Pancreas (tissue), 10 donors: Measurements from ENCODE around the gene GAB2. TPM values are rescaled to one million over a fixed set of nuclear protein-coding genes. Genes with fewer than 3 reads are reported as not detected.

Experiments
- ATAC-seq, 4 donors: fragments of 200-7000 bp; cut with Tn5 transposase; one replicate each; pipeline versions ENCODE4 v1.8.0 to v1.9.1; 2020; ENCODE audit warnings: mild to moderate bottlenecking in 4 of 4, moderate library complexity in 4 of 4
- DNase-seq, 6 donors: peaks; one replicate each; pipeline ENCODE4 v3.0.0-alpha.2; 2020
- FAIRE-seq: peaks from 2 replicates; lab custom pipeline; 2012; peaks lifted over from hg19 to GRCh38; lab: Jason Lieb, UNC
- H3K27ac ChIP-seq, 4 donors: fragments of 200-600 bp; sonication (generic); 1 replicate in 3 of 4; 2 replicates in 1 of 4; pipeline versions ENCODE4 v1.5.0 to v1.8.0; 2020
- H3K27me3 ChIP-seq, 4 donors: fragments of 200-600 bp; one replicate each; pipeline ENCODE4 v1.8.0; 2021
- H3K36me3 ChIP-seq, 3 donors: fragments of 200-600 bp; sonication (generic) in 1 of 3; one replicate each; pipeline versions ENCODE4 v1.5.0 to v1.8.0; 2020 to 2021
- H3K4me1 ChIP-seq, 3 donors: fragments of 200-600 bp; one replicate each; pipeline ENCODE4 v1.8.0; 2021
- H3K4me3 ChIP-seq, 4 donors: fragments of 200-600 bp; sonication (generic) in 2 of 4; one replicate each; pipeline versions ENCODE4 v1.5.0 to v1.8.0; 2020 to 2021
- H3K9me3 ChIP-seq, 4 donors: fragments of 200-600 bp; one replicate each; pipeline ENCODE4 v1.8.0; 2021
- CTCF ChIP-seq, 4 donors: fragments of 200-600 bp; sonication (generic) in 3 of 4; IDR thresholded peaks; one replicate each; pipeline versions ENCODE4 v1.5.0 to v1.8.0; 2021; ENCODE audit warnings: antibody characterized with exemption in 4 of 4
- WGBS, 2 donors: extraction: QIAGEN DNeasy Blood & Tissue Kit; methylation state at CpG; one replicate each; pipeline ENCODE4 v1.1.7; 2013; 5-methylcytosine and 5-hydroxymethylcytosine counted together
- intact Hi-C, 3 donors: fragments of 100-400 bp; cut with DNase I; formaldehyde crosslinking; loops; one replicate each; pipeline versions ENCODE4 v1.11.1 to v1.14.2; 2022
- polyA plus RNA-seq, 2 donors: library from polyadenylated mRNA; stranded (reverse); fragments of 200-250 nt; gene quantifications; one replicate each; pipeline ENCODE4 v1.2.3, GENCODE V29; 2013
- total RNA-seq, 6 donors: library from RNA; stranded (reverse); fragmentation: NEBNext Ultra II Directional in 4 of 6; extraction: Animal tissue kit (Norgen Biotek cat#: 25700) in 4 of 6; gene quantifications; one replicate each; pipeline versions ENCODE4 v1.2.1 to v1.2.4, GENCODE V29; 2021 to 2023
- donor health status: healthy with polysubstance abuse.
- donor health status: DM: no; HTN: no; CAD: no; lungs with moderate emphysema.
- donor health status: DM: no; HTN: no; CAD: no.
- donor health status: control.
- donor health status: control.
- donor health status: Bipolar disorder and iron deficiency.
- donor health status: DM: yes; HTN: yes; CAD: no.
- donor health status: DM: no; HTN: no; CAD: no.
- donor health status: DM: no; HTN: no; CAD: no.
- donor health status: DM: yes; HTN: yes; CAD: no.

The GAB2 gene
- total and polyA plus RNA-seq, 8 donors = 3.1 to 17.8 (median 9.4) TPM

- ATAC-seq = no peak
- DNase-seq = no peak
- Histone ChIP-seq H3K9me3 (no peaks in the 10 kb centered on the region), H3K4me3 (no peak overlapping the region), H3K36me3 (no peaks in the 10 kb centered on the region), H3K27ac (no peak overlapping the region), H3K4me1 (no peaks in the 10 kb centered on the region), H3K27me3 (no peaks in the 10 kb centered on the region)
- TF ChIP-seq CTCF (IDR thresholded peaks at IDR 0.05) = no peak
- intact Hi-C loops = no loop called here
- no peak for FAIRE-seq
- WGBS, 2 donors = 94 to 98% methylated on average over 4 of the region's 4 CpGs
These were observed 33.4 kb downstream of the GAB2 start for GRCh38 chr11:78384231-78384630.

GRCh38 chr11:78381865-78382264, 35.8 kb downstream of the GAB2 start:
- FAIRE-seq (no peak), DNase-seq (no peak), ATAC-seq (no peak)
- intact Hi-C loops = no loop called here
- Histone ChIP-seq H3K27ac (no peak overlapping the region), H3K4me1 (peaks cover 0 to 6% (median 0%) of the 10 kb centered on the region in 3 donors), H3K9me3 (no peaks in the 10 kb centered on the region), H3K4me3 (no peak overlapping the region), H3K36me3 (no peaks in the 10 kb centered on the region), H3K27me3 (no peaks in the 10 kb centered on the region)
- no peak for TF ChIP-seq CTCF (IDR thresholded peaks at IDR 0.05)
- 75 to 82% methylated on average over 4 of the region's 4 CpGs for WGBS, 2 donors

GRCh38 chr11:78380615-78381051, 37.0 kb downstream of the GAB2 start:
- Histone ChIP-seq H3K9me3 (no peaks in the 10 kb centered on the region), H3K4me3 (no peak overlapping the region), H3K27ac (no peak overlapping the region), H3K27me3 (no peaks in the 10 kb centered on the region), H3K4me1 (peaks cover 0 to 6% (median 0%) of the 10 kb centered on the region in 3 donors), H3K36me3 (no peaks in the 10 kb centered on the region)
- intact Hi-C loops = no loop called here
- DNase-seq (no peak), ATAC-seq (no peak), FAIRE-seq (no peak)
- 76 to 80% methylated on average over 5 of the region's 5 CpGs for WGBS, 2 donors
- no peak for TF ChIP-seq CTCF (IDR thresholded peaks at IDR 0.05)

- ATAC-seq (peak in 3 of 4 donors; percentile 25 to 60 (median 54)), FAIRE-seq (no peak), DNase-seq (no peak)
- Histone ChIP-seq H3K4me3 (no peak overlapping the region), H3K4me1 (peaks cover 0 to 6% (median 0%) of the 10 kb centered on the region in 3 donors), H3K9me3 (no peaks in the 10 kb centered on the region), H3K36me3 (no peaks in the 10 kb centered on the region), H3K27ac (no peak overlapping the region), H3K27me3 (no peaks in the 10 kb centered on the region)
- intact Hi-C loops = no loop called here
- no peak for TF ChIP-seq CTCF (IDR thresholded peaks at IDR 0.05)
- WGBS, 2 donors = 88 to 89% methylated on average over 3 of the region's 3 CpGs
These were observed 38.5 kb downstream of the GAB2 start for GRCh38 chr11:78379039-78379670.
